Activated CD4-positive, alpha-beta T cell treated with anti-CD3 and anti-CD28 coated beads, Interleukin-2, amount 50 U/mL, for 48 hours (primary cell): Measurements from ENCODE around the gene HSPH1.

Experiments
- DNase-seq, 2 experiments: peaks; one replicate each; pipeline ENCODE4 v3.0.0-alpha.2; 2020

Gene HSPH1

DNA sequence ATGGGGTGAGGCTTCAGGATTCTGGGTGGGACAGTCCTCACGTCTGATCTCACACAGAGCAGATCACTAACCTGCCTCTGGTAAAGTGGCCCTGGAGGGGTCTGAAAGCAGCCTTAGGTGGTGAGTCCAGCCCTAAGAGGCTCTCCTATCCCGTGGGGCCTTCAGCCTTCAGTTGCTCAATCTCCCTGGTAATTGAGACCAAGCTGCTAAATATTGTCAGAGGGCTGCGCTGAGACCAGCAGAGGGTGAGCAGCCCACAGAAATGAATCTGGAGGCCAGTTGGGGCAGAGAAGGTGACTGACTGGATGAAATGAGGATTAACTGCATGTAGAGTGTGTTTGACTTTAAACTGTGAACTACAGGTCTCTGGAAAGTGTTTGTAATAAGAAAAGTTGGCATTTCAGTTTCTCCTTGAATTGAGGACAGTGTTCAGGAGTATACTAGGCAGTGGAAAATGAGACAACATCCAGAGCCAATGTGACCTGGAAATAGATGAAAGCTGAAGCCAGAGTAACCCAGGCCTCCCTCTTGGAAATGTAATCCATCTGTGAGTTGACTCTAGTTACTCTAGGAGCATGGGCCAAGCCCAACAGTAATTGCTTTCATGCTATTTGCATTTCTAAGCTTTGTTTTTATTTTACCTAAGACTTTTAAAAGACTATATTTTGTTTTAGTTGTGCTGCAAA lies 14.3 kb upstream of the HSPH1 start:
- no peak for DNase-seq

DNA sequence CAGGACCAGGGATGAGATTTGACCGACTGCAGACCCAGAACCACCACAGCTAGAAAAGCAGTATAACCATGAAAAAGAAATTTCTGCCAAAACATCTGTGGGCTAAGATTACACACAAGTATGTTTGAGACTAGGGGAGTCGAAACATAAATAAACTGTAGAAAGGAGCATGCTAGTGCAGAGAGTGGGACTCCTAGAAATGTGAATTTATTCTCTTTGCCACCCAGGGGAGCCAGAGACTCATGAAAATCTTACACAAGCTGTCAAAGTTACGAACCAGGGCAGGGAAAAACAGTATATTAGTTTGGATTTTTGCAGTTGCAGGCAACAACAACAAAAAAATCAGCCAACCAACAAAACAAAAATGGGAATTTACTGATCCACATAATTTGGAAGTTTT lies 12.3 kb upstream of the HSPH1 start:
- DNase-seq: no peak

DNA sequence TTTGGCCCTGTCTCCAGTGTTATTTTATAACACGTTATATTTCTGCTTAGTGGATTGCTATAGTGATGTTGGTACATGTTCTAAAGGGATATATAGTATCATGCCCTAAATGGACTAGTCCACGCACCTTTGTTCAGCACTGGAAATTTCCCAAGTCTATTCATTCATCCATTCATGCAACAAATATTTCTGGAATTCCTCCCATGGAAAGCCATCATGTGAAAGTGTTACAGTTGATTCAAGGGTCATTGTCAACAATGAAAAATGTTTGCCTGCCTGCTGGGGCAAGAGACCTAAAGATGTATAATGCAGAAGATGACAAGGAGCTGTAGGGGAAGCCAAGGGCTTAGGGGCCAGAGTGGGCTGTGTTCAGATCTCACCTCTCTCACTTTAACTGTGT lies 10.8 kb upstream of the HSPH1 start:
- no peak for DNase-seq

DNA sequence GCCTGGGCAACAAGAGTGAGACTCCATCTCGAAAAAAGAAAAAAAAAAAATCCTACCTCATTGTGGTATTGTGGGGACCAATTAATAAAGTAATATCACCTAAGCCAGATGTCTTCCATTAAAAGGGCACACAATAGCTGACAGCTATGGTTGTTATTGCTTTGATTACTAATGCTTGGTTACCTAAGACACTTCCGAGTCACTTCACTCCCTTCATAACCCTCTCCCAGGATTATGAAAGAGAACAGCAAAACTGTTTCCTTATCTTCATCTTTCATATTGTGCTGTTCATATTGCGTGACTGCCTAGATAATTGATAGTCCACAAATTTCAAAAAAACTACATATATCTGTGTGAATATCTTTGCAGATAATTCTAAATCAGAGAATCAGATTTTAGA lies 10.3 kb upstream of the HSPH1 start:
- DNase-seq: no peak

DNA sequence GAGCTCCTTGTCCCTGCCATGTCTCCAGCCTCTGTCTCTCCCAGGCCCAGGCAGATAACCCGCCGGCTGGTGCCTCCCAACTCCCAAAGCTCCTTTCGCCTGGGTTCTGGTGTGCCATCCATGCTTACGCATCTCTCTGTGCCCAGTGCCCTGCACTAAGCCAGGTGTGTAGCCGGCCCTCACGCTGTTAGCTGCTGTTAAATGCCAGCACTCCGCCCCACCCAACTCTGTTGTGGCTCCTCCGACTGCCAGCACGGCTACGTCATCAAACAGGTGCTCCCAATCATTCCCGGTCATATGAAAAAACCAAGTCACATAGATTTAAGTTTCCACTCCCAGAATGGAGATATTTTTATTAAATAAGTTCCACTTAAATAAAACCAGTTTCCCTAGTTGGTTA lies 7.0 kb upstream of the HSPH1 start:
- no peak for DNase-seq

GRCh38 chr13:31168166-31168565 lies 6.5 kb upstream of the HSPH1 start:
- no peak for DNase-seq

DNA sequence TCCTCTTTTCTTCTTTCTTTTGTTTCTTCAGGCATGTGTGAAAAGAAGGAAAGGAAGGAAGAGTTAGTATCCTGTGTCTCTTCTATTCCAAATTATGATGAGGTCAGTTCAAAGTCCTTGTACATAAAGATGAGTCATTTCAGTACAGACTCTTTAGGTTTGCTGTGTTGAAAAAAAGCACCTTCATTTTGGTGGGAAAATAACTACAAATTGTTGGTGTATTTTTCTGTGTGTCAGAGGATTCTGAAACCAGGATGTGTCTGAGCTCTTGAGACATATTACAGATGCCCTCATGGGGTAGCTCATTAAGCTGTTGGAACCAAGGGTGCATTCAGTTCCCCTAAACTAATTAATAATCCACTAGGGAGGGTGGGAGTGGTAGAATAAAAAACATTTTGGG lies 5.8 kb upstream of the HSPH1 start:
- no peak for DNase-seq

DNA sequence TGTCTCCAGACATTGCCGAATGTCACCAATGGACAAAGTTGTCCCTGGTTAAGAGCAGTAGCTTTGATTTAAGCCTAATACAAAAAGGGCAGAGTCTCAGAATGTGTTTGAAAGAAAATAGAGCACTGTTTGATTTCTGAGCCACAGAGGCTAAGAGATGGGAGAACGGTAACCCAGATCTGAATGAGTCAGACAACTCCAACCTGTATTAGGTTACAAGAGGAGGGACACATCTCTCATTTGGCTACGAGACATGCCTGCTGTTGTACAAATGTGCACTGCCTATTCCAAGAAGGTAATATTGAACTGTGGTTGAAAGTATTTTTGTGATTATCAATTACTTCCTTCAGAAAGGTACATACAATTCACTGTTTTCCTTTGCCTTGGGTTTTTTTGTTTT lies 4.9 kb upstream of the HSPH1 start:
- no peak for DNase-seq

- peak; percentile 92 to 95 for DNase-seq
Measured at GRCh38 chr13:31162151-31163008, 676 bp upstream of the HSPH1 start.

DNA sequence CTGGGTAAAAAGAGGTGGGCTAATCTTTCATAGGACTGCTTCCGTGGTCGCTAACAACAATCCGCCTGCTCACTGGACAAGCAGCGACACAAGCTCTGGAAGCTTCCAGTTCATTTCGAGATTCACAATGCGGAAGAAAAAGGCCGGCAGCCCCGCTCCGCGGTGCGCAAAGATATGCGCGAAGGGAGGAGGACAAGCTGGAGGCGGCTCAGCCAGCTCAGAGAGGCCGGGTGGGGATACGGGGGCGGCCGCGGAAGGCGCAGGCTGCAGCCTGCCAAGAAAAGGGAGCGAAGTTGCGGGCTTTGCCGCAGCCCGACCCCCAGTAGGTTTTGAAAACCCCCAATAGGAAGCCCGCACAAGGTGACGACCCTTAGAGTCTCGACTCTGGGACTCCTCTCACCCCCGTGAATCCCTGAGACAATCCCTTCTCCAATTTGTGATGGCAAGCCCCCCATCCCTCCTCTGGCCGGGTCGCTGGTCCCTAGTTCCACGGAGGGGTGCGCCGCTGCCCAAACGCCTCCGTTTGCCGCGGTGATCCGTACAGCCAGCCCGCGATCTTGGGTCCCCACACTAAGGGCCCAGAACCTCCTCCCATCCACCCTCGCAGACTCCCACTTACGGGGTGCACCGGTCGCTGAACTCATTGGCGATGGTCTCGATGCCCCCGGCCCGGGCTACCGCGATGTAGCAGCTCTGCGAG lies 697 bp downstream of the HSPH1 start:
- peak; percentile 63 to 70 for DNase-seq

DNA sequence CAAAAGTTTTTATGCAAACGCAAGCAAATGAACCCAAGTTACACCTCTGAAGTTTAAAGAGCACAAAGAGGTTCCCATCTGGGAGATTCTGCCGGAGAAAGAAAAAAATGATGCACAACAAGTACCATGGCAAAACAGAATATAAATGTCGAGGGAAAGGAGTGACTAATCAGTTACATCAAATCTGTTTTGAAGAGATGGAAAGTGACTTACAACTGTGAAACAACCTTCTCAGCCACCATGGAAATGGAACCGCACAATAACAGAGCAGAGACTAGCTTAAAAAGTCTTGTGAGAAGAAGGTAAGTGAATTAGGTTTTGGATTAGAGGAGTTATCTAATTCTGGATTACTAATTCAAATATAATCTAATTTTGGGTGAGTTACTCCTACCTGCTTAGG lies 2.4 kb downstream of the HSPH1 start:
- DNase-seq: no peak

GRCh38 chr13:31154939-31155338 lies 6.8 kb downstream of the HSPH1 start:
- DNase-seq: no peak

DNA sequence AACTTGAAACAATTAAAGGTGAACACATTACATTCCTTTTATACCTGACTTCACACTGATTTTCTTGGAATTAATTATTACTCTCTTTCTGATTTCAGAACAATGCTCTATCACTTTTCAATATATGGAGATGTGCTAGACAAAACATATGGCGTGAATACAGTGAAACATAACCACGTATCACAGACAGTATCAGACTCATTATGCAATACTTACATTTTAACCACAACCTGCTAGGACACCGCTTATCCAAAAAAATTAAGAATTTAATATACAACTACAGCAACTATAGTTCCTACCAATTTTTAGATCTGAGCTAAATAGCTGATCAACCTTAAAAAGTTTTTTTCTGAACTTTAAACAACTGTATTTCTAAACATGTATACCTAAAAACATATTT lies 9.9 kb downstream of the HSPH1 start:
- no peak for DNase-seq

GRCh38 chr13:31150315-31150985 lies 11.3 kb downstream of the HSPH1 start:
- DNase-seq: no peak

GRCh38 chr13:31149604-31150003 lies 12.1 kb downstream of the HSPH1 start:
- DNase-seq: no peak

DNA sequence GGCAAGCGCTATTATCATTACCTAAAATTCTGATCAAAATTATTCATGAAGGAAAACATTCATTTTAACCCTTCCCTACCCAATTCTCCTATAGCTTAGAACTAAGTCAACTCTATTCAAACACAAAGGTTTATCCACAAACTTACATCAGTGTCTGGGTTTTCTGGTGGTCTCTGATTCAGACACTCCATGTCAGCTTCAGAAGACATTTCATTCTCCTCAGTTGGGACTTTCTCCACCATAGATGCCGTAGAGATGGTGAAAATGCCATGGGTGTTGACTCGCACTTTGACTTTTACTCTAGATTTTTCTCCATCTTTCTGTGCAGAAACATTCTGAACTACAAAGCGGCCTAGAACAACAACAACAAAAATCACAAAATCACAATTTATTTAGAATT lies 16.3 kb downstream of the HSPH1 start:
- DNase-seq: no peak

- no peak for DNase-seq
Measured at GRCh38 chr13:31138515-31138914, 23.2 kb downstream of the HSPH1 start.

DNA sequence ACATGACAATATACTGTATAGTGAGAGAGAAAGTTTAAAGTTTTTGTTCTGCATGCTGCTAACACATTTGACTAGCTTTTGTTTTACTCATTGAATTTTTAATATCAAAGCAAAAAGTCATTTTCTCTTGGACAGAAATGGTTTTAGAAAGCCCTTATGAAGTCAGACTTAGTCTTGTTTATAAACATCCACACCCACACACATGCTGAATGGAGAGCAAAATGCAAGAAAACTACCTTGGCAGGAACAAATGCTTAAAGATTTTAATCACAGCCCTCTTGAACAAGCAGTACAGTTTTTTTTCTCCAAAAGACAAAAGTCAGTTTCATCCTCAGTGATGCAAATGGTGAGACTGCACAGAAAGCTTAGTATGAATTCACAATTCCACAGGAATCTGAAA lies 25.0 kb downstream of the HSPH1 start:
- no peak for DNase-seq

DNA sequence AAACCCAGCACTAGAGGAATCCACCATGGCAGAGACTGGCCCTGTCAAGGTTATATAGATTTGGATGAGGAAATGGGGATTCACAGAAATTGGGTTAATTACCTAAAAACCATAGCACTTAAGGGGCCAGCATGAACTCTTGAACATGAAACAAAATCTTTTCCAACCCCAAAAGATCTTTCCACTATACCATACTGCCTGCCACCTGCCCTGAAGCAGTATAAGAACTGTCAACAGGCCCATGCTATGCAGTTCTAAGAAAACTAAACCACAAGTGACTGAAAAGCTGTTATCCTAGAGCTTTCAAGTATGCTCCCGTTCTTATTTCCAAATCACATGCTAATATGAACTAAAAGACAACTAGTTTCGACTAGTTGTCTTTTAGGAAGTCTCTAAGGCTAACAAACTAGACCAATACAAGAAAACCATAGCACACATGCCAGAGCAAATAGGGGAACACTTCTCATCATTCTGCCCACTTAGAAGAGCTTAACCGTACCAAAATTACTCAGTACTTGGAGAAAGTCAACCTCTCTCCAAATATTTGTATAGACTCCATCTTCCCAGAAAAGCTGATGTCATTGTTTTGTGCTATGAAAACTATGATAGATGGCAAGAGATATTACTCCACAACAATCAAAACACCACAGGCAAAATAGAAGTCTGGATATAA lies 27.5 kb downstream of the HSPH1 start:
- DNase-seq: no peak

DNA sequence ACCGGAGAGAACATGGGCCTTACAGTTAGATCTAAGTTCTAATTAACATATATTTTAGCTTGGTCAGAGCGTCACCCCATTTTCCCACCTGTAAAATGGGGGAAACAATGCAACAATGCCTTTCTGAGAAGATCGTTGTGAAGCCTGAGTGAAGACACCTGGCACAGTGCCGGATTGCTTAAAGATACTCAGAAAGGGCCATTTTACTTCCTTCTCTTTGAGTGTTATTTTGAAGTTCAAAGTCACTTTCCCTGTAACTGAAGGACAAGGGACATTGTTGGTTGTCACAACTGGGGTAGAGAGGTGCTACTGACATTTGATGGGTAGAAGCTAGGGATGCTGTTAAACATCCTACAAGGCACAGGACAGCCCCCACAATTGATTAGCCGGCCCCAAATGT lies 28.1 kb downstream of the HSPH1 start:
- no peak for DNase-seq

DNA sequence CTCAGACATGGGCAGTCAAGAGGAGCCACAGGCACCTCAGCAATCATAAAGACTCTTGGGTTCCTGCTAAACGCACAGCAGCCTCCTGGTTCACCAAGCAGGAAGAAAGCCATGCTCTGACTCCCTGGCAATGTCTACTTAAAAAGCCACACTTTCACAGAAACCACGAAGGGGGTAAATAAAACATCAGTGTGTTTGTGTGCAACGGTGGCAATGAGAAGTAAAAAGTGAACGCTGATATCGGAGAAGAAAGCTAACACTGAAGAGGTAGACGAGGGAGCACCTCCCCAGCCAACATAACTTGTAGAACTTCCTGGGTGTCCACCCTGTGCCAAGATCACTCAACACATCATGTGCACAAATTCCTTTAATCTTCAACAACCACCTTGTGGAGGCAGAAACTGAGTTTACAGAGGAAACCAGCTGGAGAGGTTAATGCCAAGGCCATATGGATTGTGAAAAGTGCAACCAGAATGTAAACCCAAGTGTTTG lies 30.2 kb downstream of the HSPH1 start:
- no peak for DNase-seq

DNA sequence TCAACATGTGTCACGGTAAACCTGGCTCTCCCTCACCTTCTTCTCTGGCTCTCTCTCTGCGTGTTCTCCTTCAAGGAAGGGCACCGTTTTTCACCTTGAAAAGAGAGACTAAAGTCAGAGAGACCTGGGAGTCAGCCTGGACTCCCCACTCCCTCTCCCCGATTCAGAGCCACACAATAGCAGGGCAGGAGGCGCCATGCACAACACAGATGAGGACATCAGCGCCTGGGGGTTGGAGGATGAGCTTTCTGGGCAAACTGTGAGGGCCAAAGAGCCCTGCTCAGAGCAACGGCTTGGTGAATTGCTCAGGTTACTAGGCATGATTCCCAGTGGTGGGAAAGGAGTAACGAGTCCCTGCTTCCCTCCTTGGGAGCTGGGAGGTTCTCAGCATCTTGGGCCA lies 32.3 kb downstream of the HSPH1 start:
- DNase-seq: no peak

DNA sequence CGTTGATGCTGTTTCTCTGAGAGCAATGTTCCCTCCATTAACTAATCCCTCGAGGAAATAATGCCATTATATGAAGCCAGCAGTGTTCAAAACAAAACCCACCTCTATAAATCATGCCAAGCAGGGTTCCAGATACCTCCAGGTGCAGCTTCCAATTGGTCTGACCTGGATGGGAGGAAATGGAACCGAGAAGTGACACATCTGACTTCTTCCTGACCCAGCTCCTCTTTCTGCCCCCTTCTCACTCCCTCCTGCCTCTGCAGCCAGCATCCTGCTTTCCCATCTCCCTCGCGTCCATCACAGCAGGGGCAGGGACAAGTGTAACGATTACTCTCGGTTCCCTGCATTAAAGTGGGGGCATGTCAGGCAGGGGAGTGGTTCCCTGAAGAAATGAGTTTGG lies 37.5 kb downstream of the HSPH1 start:
- DNase-seq: no peak
